Measurements from ENCODE around the gene RFX3.

The RFX3 gene

DNA sequence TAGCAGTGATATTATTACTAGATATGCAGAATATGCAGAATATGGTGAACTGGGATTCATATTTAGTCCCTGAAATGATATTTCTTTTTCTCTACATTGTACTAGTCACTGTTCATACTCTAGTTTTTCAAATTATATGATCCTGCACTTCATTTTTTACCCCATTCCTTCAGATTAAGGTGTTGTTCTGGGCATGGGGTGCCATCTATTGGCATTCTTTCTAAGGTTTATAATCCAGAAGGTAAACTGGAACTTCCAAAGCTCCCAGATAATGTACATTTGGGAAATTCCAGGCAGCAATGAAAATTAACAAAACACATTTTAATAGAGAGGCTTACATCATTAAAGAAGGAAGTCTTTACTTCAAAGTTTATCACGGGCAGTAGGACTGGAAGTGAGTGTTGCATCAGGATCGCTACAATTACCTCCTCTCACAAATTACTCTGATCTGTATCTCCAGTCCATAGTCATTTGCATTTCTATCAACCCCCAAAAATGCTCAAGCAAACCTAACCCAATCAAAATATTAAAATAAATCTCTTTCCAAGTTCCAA, 12.5 kb downstream of the RFX3 start:
- DNase-seq (ENCODE audit: low read depth): no peak

GRCh38 chr9:3511551-3511950, 14.2 kb downstream of the RFX3 start:
- no peak for DNase-seq (ENCODE audit: low read depth)

- DNase-seq (ENCODE audit: low read depth): no peak
Observed at GRCh38 chr9:3510796-3511195, 15.0 kb downstream of the RFX3 start.

DNA sequence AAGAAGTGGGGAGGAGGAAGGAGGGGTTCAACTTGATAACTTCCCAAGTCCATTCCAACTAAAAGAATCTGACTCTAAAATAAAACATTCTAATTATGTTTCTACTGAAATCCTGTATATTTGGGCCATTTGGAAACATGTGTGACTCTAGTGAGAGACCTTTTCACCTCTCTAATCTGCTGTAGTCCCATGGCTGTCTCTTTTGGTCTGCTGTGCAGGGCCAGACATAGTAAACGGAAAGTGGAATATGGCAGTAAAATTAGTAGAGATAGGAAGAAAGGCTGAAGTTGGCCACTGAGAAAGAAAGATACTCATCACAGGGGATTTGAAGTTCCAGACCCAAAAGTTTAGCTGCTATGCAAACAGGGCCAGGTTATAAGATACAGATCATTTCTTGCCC, 15.9 kb downstream of the RFX3 start:
- no peak for DNase-seq (ENCODE audit: low read depth)

DNA sequence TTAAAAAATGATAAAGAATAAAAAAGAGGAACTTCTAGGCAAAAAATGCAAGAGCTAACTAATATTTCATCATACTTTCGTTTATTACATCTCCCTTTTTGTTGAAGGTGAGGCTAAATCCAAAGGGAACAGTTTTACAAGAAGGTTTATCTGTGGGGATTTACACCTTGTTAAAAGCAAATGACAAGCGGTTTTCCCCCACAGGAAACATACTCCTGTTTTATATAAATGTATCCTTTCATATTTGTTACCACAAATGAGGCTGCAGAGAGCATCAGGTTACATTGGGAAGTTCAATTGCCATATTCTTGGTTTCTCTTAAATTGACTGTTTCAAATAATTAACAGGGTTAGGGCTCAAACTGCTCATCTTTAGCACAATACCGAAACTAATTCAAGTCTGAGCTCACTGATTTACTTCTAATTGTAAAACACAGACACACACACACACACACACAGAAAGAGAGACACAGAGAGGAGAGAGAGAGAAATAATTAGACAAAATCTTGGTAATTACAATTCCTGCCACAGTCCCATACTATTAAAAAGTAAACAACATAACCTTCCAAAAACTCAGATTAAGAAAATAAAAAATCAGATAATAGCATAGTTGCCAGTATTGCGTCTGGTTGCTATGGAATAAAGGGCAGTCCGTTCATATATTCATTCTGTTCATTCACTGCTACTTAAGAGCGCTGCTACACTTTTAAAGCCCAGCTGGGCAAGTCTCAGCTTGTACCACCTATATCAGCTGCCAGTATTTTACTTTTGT, 17.1 kb downstream of the RFX3 start:
- DNase-seq (ENCODE audit: low read depth): no peak

DNA sequence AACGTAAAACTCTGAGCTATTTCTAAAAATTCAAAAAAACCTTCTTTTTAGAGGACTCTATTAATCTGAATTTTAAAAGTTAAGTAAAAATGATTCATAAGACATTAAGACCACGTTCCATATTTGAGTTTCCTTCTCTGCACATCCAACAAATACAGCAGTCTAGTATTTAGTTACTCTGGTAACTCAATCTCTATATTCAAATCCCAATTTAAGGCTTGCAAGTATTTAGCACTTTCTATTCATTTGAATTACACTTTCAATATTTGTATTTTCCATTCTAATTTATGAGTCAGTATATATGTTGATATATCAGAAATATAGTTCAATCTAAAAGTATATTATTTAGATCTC, 17.7 kb downstream of the RFX3 start:
- no peak for DNase-seq (ENCODE audit: low read depth)

GRCh38 chr9:3507395-3508077, 18.3 kb downstream of the RFX3 start:
- no peak for DNase-seq (ENCODE audit: low read depth)

DNA sequence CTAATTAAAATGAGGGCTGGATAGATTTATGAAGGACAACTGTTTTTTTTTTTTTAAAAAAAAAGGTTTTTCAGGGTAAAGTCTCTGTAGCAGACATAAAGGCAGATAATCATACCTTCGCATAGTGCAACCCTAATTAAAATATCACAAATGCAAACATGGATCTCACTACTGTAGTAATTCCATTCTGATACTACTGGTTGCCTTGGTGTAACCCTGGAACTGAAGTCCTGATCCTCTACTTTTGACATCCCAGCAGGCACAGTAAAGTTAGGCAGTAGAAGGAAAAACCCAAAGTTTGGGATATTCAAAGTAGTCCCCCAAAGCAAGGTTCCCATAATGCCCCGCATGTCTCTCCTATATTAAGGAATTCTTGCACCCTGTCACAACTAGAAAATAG, 19.6 kb downstream of the RFX3 start:
- no peak for DNase-seq (ENCODE audit: low read depth)

GRCh38 chr9:3502560-3503398, 23.0 kb downstream of the RFX3 start:
- no peak for DNase-seq (ENCODE audit: low read depth)

DNA sequence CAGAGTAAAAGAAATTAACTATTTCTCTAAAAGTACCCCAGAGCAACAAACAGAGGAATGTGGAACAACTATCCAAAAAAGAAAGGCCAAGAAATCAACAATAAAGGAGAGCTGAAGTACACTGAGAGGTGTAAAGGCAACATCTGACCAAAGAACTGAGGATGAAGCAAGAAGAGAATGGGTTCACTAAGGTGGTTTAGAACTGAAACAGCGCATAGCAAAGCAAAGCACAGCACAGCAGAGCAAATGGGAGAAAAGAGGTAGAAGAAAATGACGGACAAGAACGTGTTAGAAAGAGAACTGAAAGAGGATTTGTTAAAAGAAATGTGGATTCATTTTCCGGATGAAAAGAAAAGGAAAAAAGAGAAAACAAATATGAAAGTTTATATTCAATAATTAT, 25.8 kb downstream of the RFX3 start:
- no peak for DNase-seq (ENCODE audit: low read depth)

DNA sequence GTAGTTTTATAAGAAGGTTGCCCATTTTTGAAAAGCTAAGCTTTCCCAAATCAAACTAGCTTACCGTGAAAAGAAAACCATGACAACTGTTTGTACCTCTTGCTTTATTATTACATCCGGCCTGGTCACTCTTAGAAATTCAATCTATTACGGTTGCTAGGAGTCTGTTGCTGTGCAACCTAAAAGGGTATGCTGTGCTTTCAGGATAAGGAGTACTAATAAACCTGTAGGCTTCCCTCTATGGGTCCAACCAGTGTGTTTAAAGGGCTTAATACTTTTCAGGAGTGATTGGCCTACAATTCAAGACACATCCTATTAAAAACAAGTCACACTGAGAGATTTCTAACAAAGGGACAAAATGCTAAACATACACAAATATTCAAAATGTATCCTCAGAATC, 27.1 kb downstream of the RFX3 start:
- no peak for DNase-seq (ENCODE audit: low read depth)

DNA sequence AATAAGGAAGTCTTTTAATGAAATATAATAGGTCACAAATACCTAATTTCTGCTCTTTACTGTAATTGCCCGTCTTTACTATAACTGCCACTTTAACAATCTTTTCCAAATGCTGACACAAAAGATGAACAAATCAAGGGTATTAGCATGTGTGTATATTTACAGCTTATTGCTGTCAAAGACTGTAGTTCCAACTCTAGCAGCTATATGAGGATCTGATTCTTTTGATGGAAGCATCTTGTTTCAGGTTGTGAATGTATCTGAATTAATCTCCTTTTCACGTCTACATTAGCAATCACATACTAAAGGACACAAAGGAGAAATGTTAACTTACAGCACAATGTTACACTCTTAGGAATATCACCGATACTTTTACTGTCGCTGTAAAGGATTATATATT, 27.9 kb downstream of the RFX3 start:
- DNase-seq (ENCODE audit: low read depth): no peak

DNA sequence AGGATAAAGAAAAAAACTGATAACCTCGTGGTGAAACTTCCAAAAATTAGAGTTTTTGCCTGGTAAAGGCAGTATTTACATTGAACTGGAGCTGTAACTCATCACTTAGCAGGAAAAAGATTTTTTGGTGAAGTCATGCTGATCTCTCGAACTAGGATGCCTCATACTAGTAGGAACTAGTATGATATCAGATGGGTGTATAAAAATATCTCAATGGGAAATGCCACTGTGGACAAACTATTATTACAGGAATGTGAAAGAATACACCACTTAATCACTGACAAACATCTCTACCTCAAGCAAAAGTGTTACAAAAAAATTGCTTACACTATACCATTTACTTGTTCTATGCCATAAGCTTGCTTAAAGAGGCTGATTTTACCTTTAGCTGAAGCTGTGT, 28.4 kb downstream of the RFX3 start:
- DNase-seq (ENCODE audit: low read depth): no peak

- no peak for DNase-seq (ENCODE audit: low read depth)
Observed at GRCh38 chr9:3495855-3496254, 29.9 kb downstream of the RFX3 start.

DNA sequence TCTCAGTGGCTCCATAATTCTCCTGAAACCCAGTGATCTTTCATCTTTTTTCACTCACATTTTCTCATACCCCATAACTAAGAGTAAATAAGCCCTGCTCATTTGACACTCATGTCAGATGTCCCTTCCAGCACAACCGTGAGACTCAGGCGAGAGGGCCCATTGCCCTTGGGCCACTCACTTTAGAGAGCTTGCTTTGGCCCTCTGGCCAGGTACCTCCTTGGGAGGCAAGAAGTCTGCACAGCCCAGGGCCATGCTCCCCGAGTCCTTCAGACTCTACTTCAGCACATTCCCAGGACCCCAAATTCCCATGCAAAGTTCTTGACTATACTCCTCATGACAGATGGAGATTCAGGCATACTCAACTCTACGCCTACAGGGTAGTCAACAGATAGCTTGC, 33.6 kb downstream of the RFX3 start:
- DNase-seq (ENCODE audit: low read depth): no peak

- no peak for DNase-seq (ENCODE audit: low read depth)
Observed at GRCh38 chr9:3491450-3491849, 34.4 kb downstream of the RFX3 start.

DNA sequence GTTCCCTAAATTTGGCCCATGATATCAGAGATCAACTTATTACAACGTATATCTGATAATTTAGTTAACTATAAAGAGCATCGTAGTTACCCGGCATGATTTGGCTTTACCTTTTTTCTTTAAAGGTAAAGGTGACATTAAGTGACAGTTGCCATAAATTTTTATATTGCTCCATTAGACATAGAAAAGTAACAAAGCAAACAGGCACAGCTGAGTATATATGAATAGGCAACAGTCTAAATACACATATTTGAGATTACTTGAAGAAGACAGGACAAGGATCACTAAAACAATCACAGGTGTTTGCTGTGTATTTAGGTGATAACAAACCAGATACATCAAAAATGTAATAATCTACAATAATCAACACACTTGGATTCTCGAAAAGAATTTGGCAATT, 34.8 kb downstream of the RFX3 start:
- no peak for DNase-seq (ENCODE audit: low read depth)

DNA sequence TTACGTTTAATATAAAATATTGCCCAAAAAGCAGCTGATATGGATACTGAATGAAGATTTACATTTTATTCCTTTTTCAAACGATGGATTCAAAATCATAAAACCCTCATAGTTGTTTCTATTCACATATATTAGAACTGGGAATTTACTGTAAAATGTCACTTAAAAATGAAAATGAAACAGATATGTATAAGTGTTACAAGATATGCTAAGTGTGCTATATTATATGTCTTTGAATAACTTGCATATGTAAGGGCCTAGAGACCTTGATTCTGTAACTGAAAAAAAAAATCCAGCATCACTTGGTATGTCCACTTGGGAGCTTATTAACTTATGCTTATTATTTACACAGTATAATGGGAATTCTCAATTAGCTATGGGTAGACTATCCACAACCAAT, 43.2 kb downstream of the RFX3 start:
- DNase-seq (ENCODE audit: low read depth): no peak

DNA sequence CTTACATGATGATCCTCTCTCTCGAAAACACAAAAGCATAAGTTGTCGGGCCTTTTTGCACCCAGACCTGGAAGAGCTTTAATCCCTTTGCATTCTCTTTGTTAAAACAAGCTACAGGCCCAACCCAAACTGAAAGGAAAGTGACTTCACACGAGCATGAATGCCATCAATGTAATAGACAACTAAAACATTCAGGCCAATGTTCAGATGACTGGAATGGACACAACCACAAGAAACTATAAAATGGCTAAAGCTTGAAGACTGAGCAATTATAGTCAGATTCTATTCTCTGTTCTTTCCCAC, 45.5 kb downstream of the RFX3 start:
- no peak for DNase-seq (ENCODE audit: low read depth)

GRCh38 chr9:3479514-3480352, 46.1 kb downstream of the RFX3 start:
- DNase-seq (ENCODE audit: low read depth): no peak

GRCh38 chr9:3478549-3478953, 47.2 kb downstream of the RFX3 start:
- DNase-seq (ENCODE audit: low read depth): no peak

GRCh38 chr9:3477236-3477834, 48.5 kb downstream of the RFX3 start:
- DNase-seq (ENCODE audit: low read depth): no peak
